AG10803 (cell line): ENCODE measurements around the gene CMYA5.
"Not testable (repeated sequence)": the region's sequence is repeated elsewhere in the genome, so short reads cannot be mapped to it uniquely, and the experiment has no call there.

ENCODE experiments used
- DNase-seq: peaks from one replicate; pipeline ENCODE4 v3.0.0; 2010; ENCODE audit warnings: low read depth
- H3K4me3 ChIP-seq: 2 replicates; pipeline ENCODE4 v1.5.1; 2011; ENCODE audit warnings: mild to moderate bottlenecking, low read length, control low read depth
- CTCF ChIP-seq: conservative IDR thresholded peaks from 2 replicates; pipeline ENCODE4 v1.5.1; 2011; ENCODE audit warnings: mild to moderate bottlenecking, low read length, control low read depth, inconsistent platforms

CMYA5 gene

GRCh38 chr5:79774171-79774854 is 84.7 kb downstream of the CMYA5 start:
- peak; percentile 24 for DNase-seq
- no peak overlapping the region for H3K4me3 ChIP-seq
- peak; percentile 39 for TF ChIP-seq CTCF

GRCh38 chr5:79774855-79775237 is 85.2 kb downstream of the CMYA5 start:
- TF ChIP-seq CTCF: no peak
- no peak for DNase-seq
- H3K4me3 ChIP-seq: no peak overlapping the region

GRCh38 chr5:79784741-79785140 is 95.1 kb downstream of the CMYA5 start:
- not testable (repeated sequence) for H3K4me3 ChIP-seq, DNase-seq

GRCh38 chr5:79785983-79786382 is 96.3 kb downstream of the CMYA5 start:
- DNase-seq: no peak
- H3K4me3 ChIP-seq: no peak overlapping the region
- TF ChIP-seq CTCF: no peak

- H3K4me3 ChIP-seq: no peak overlapping the region
- DNase-seq: no peak
- TF ChIP-seq CTCF: no peak
Observed at GRCh38 chr5:79787448-79787847, 97.8 kb downstream of the CMYA5 start.

- DNase-seq: no peak
Observed at GRCh38 chr5:79791843-79792242, 102.2 kb downstream of the CMYA5 start.

GRCh38 chr5:79792463-79792862 is 102.8 kb downstream of the CMYA5 start:
- no peak overlapping the region for H3K4me3 ChIP-seq
- no peak for TF ChIP-seq CTCF
- DNase-seq: no peak

More at GRCh38 chr5:79791843-79792242, 102.2 kb downstream of the CMYA5 start:
- TF ChIP-seq CTCF: no peak
- no peak overlapping the region for H3K4me3 ChIP-seq
